Fibroblast of skin of left biceps (primary cell): ENCODE data around the gene SLC1A2.

Source experiments
- DNase-seq, 2 experiments: peaks; one replicate each; pipeline ENCODE4 v3.0.0-alpha.2; 2013; ENCODE audit warnings: low read depth in 2 of 2

Gene SLC1A2

GRCh38 chr11:35413598-35413997 is 5.8 kb downstream of the SLC1A2 start:
- DNase-seq = no peak

- no peak for DNase-seq
Measured at GRCh38 chr11:35412285-35412684, 7.1 kb downstream of the SLC1A2 start.

GRCh38 chr11:35407041-35407440 is 12.3 kb downstream of the SLC1A2 start:
- no peak for DNase-seq

- DNase-seq = no peak
Measured at GRCh38 chr11:35404388-35404775, 15.0 kb downstream of the SLC1A2 start.

- no peak for DNase-seq
Measured at GRCh38 chr11:35403765-35404387, 15.5 kb downstream of the SLC1A2 start.

- no peak for DNase-seq
Measured at GRCh38 chr11:35402751-35403660, 16.4 kb downstream of the SLC1A2 start.

- no peak for DNase-seq
Measured at GRCh38 chr11:35398881-35399280, 20.5 kb downstream of the SLC1A2 start.

- DNase-seq = no peak
Measured at GRCh38 chr11:35394941-35395340, 24.4 kb downstream of the SLC1A2 start.

- DNase-seq = no peak
Measured at GRCh38 chr11:35393098-35393497, 26.3 kb downstream of the SLC1A2 start.

GRCh38 chr11:35391922-35392688 is 27.3 kb downstream of the SLC1A2 start:
- DNase-seq = peak; percentile 50 to 52

- DNase-seq = no peak
Measured at GRCh38 chr11:35390737-35391682, 28.3 kb downstream of the SLC1A2 start.

GRCh38 chr11:35389897-35390465 is 29.4 kb downstream of the SLC1A2 start:
- no peak for DNase-seq

GRCh38 chr11:35389112-35389511 is 30.2 kb downstream of the SLC1A2 start:
- no peak for DNase-seq

- no peak for DNase-seq
Measured at GRCh38 chr11:35388061-35388460, 31.3 kb downstream of the SLC1A2 start.

GRCh38 chr11:35387111-35387982 is 32.0 kb downstream of the SLC1A2 start:
- no peak for DNase-seq

GRCh38 chr11:35383953-35384352 is 35.4 kb downstream of the SLC1A2 start:
- no peak for DNase-seq

- no peak for DNase-seq
Measured at GRCh38 chr11:35381709-35382322, 37.5 kb downstream of the SLC1A2 start.

- DNase-seq = no peak
Measured at GRCh38 chr11:35380603-35381002, 38.8 kb downstream of the SLC1A2 start.

- no peak for DNase-seq
Measured at GRCh38 chr11:35377262-35377661, 42.1 kb downstream of the SLC1A2 start.
